HG02884 (cell line): Measurements from ENCODE around the gene FBXW8.

Experiments used
- ATAC-seq: cut with Tn5 transposase; IDR thresholded peaks from one replicate; pipeline ENCODE4 v1.9.1; 2021; ENCODE audit warnings: mild to moderate bottlenecking, moderate library complexity; ENCODE audit not compliant: unreplicated experiment

The FBXW8 gene

DNA sequence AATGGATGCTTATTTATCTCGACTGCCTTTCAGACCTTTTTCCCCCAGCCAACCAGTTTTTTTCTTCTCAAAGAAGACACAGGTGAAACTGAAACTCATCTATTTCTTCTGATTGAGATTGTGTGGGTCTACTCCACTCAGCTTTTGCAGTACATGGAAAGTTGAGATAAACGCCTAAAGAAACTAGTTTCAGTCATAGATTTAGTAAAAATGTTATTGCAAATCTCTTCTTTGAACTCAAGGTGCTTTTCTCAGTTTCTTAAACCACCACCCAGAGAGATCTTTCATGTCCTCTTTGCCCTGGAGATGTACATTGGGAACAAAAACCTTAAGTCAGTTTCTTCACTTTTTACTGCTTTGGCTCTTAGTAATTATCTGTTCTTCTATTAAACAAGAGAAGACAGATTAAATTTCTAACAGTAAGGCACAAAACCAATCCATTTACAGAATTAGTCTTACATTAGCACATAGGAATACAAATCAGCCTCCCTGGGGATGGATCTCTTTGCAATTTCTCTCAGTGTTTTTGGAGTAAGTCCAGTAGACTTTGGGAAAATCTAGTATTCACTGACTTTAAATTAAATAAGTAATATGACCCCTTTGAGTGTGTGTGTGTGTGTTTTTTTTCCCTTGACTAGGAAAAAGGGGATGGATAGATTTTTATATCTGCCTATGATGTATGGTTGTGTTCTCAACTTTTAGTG lies 11.6 kb downstream of the FBXW8 start:
- peak; percentile 72 for ATAC-seq

DNA sequence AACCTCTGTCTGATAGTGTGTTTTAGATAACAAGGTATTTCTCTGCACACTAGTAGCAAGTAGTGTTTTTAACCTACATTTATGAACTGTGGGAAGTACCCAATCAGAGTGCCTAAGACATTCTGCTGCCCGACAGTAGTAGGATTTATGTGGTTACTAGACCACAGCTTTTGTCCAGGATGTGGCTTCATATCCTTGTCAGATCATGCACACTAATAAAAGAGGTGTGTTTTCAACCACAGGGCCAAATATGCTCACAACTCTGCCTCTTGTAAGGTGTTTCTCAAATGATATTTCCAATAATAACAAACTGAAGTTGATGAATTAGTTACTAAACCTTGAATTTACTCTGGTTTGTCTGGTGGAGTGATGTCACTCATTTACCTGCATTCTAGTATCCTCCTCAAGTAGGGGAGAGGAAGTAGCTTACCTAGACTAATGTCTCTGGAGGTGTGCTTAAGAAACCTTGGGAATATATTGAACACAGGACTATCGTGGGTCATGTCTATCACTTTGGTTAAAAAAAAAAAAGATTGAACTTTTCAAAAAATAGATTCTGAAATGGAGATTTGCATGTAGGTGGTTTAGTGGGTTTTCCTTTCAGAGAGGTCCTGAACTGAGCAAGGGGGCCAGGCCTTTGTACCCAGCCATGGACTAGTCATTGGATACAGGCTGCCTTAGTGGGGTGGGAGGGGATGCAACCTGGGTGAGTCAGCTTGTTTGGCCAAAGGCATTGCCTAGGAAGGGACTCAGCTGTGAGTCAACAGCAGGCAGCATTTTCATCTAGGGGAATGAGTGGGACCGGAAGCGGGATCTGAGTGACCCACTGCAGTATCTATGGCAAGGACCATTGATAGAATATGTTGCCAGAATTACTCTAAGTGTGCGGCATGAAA lies 14.1 kb downstream of the FBXW8 start:
- ATAC-seq: peak; percentile 59

DNA sequence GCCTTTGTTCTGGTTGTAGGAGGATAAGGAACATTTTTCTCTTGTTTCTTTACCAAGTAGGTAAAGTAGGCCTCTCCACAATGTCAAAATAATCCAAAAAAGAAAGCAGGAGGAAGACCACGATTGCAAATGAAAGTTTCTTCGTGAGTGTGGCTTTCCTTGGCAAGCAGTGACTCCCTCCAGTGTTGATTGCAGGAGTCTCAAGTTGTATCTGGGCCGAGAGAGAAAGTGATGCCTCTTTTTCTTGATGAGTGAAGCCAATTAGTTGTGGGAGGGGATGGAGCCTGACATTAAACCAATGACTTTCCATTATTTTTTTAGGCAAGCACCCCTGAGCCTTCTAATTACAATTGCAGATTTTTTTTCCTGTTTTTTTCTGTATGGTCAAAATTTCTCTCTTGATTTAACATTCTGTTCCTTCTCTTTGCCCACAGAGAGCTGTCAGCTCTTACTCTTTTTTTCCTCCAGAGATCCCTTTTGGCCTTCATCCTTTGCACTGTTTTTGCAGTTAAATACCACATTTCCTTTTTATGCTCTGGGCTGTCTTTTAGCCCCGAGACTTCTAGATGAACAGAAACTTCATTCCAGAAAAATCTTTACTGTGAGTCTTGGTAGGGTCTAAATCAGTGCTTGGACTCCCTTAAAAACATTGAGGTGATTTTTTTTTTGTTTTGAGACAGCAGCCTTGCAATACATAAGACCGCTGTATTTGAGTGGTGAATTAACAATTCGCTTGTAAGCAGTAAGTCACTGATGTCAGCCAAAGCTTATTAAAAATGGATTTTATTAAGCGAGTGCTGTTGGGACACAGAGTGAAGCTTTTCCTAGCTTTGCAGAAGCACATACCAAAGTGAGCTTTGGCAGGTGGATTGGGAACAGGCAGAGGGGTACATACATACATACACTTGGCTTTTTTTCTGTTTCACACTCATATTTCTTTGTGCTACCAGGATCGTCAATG lies 15.8 kb downstream of the FBXW8 start:
- ATAC-seq: no peak

DNA sequence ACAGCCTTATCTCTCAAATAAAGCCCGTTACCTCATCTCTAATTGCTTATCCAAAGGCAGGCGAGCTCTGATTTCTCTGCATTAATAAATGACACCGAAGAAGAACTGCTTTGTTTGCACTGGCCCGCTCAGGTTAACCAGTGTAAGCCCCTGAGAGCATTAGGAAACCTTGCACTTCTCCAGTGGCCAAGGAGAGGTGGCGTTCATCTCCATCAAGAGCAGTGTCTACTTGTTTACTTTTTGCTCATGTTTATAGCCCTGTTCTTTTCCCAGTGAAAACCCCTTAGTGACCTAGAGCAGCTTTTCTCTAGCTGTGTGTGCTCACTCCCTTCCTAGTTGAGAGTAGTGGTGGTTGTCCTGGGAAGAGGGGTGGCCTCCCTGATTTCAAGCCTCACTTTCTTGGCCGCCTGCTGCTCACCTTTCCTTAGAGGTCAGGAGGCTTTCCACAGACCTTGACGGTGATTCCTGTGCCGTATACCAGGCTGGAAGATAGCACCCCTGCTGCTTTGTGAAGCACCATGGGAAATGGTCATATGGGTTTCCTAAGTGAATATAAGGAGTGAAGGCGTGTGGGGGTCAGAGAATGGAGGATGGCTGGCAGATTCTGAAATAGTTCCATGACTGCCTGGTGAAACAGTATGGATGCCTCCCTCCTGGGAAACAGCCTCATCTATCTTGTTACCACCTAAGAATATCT lies 16.6 kb downstream of the FBXW8 start:
- no peak for ATAC-seq

DNA sequence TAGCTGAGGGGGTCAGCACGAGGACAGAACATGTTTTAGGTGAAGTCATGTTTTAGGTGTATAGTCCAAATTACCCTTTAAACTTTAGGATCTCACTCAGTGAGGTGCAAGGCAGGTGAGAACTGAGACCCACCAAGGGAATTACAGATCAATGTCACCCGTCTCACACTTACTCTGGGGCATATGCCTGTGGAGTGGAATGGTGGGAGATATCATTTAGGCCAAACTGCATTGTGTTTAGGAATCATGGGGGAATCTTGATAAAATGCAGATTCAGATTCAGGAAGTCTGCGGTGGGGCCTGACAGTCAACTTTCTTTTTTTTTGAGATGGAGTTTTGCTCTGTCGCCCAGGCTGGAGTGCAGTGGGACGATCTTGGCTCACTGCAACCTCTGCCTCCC lies 17.8 kb downstream of the FBXW8 start:
- no peak for ATAC-seq

DNA sequence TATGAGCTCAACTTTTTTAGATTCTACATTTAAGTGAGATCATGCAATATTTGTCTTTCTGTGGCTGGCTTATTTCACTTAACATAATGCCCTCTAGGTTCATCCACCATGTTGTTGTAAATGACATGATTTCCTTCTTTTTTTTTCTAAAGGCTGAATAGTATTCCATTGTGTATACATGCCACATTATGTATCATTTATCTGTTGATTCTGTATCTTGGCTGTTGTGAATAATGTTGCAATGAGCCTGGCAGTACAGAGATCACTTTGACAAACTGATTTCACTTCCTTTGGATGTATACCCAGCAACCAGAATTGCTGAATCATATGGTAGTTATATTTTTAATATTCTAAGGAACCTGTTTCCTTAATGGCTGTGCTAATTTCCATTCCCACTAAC lies 19.1 kb downstream of the FBXW8 start:
- no peak for ATAC-seq

DNA sequence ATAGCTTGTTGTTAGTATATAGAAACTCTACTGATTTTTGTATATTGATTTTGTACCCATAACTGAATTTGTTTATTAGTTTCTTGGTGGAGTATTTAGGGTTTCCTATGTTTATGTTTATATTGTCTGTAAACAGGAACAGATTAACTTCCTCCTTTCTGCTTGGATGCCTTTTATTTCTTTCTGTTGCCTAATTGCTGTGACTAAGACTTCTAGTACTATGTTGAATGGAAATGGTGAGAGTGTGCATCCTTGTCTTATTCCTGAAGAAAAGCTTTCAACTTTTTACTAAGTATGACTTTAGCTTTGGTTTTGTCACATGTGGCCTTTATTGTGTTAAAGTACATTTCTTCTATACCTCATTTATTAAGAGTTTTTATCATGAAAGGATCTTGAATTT lies 20.9 kb downstream of the FBXW8 start:
- ATAC-seq: no peak

DNA sequence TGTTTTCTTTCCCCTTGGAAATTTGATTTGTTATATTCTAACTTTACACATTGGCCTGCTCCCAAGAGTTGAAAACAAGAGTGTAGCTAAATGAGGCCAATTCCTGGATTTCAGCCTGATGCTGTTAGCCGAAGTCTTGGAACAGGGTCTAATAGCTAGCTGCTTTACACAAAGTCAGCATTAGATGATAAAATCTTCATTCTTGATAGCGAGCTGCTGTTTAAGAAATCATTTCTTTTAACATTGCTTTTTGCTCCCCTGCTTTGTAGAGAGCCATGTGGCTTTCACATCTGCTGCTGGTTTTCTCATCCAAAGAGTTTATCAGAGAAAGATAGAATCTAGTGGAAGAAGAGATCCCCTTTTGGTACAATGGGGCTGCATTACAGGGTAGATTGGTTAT lies 22.3 kb downstream of the FBXW8 start:
- no peak for ATAC-seq

DNA sequence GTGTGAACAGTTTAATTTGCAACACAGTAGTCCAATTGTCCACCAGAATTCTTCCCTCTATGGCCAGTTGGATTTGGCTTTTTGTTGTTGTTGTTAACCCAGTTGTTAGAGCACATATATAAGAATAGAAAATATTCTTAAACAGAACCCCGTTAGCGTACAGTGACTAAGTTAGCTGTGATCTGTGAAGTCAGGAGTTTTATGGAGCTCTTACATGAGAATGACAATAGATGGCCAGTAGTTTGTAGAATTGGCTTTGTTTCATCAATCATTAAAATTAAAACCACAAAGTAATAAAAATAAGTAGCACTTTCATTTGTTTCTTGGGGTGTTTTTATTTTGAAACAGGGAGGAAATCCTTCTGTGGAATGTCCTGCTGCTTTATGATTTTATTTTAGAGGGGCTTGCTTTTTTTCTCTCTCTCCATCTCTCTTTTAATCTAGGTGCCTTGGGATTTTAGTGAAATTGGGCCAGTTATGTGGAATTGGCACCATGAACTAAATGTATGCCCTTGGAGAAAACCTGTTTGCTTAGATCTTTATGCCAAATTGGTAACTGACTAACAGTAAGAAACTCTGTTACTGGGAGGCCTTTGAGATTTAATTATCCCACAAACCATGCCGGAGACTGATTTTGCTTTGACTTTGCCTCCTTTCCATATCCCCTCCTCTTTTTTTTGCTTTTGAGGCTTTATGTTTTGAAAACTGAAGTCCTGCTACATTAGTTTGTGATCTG lies 22.9 kb downstream of the FBXW8 start:
- no peak for ATAC-seq

DNA sequence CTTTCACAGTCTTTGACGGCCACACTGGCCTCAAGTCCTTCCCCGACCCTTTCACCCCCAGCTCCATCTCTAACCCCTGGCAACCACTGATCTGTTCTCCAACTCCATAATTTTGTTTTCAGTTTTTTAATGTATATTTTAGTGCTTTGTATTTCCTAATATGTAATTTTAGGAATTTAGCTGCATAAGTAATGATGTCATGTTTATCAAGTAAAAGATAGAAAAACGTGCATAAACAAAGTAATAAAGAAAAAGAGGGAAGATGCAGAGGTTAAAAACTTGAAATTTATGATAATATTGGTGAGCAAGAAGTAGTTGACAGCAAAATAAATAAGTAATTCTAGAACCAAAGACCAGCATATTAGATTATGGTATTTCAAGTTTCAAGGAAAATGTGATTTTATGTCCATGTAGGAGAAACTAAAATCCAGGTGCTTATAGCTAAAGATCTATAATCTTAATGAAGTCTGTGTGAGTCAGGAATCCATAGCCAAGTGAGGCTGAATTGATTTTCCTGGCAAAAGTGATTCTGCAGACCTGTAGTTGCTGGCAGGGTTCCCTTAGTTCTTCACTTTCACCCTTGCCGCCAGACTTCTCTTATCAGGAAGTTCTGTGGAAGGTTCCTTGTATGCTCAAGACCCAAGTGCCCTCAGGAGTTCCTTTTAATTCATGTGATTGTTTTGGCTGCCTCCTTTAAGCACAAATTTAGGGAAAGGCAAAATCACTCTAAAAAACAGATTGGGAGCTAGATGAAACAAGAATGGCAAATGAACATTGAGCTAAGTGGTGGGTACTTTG lies 24.4 kb downstream of the FBXW8 start:
- no peak for ATAC-seq

DNA sequence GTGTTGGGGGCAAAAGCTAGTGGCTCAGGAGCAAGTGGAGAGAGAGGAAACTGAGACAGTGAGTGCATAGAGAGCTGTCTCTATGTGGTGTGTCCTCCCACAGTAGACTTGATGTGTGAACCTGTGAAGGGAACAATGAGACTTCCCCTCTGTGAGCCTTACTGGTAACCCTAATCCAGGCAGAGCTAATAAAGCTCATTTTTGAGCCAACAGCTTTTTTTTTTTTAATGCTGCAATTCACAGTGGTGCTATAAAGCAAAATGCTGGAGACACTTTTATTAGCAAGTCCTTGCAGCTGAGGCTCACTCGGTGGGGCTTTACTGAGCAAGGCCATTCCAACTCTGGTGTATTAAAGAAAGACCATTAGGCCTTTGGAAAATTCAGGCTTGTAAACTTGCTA lies 26.9 kb downstream of the FBXW8 start:
- no peak for ATAC-seq

DNA sequence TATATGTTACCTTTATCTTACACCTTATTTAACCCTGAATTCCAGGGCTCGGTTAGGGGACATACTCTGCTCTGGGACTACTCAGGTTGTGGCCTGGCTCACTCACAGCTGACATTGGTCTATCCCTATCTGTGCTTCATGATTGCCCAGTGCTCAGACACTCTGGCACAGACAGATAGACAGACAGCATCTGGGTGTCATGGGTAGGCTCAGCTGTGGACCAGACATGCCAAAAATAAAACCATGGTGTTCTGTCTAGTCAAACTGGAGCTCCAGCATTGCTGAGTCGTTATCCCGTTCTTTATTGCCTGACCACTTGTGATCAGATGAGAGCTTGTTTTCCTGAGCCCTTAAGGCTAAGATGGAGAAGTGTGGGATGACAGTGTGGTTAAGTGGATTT lies 29.0 kb downstream of the FBXW8 start:
- no peak for ATAC-seq

DNA sequence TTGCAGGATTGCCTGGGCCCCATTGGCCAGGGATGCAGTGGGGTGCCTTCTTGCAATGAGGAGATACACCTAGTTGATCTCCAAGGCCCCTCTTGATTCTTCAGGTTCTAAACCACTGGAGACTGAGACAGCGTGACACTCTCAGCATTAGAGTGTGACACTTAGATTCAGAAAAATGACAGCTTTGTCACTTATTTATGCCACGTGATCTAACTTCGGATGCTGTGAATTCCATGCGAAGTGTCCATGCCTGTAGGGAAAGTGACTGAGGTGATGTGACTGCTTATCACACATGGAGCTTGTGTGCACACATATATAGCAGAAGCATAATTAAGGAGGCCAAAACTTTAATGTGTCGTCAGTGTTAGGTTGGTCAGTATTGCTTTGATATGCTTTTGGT lies 30.4 kb downstream of the FBXW8 start:
- ATAC-seq: no peak

DNA sequence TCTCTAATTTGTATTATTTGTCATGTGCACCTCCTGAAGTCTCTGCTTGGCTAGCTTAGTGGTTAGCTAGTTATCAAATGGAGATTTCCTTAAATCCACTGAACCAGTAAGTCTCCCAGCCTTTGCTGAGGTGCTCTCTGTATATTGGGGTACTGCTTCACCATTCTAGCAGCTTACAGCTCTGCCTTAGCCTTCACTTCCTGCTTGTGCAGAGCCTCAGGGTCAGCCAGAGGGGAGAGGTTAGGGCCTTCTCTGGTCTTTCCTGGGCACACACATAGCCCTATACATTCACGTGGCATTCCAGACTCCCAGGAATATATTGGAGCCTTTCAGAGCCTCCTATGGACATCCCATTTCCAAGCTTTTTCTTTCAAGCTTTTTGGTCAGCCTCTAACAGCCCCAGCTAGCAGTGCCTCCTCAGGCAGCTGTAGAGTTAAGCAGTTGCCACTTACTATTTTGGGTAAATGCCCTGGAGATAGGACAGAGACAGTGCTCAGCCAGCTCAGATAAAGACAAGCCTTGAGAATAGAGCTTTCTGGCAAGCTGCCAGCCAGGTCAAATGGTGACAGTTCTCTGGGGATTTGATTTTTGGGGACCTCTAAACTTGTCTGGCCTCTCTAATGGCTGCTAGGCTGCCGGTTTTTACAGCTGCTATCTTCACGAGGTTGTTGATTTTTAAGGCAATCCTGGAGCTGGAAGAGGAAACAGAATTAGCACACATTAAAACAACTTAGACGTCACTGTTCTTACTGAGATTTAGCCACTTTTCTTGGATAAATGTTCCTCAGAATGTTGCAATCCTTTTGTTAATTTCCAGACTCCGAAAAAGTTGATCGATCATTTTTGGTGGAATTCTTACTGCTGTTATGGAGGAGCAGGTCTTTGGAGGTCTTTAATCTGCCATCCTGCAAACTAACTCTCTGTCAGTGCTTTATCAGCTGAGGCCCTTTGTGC lies 32.9 kb downstream of the FBXW8 start:
- no peak for ATAC-seq

DNA sequence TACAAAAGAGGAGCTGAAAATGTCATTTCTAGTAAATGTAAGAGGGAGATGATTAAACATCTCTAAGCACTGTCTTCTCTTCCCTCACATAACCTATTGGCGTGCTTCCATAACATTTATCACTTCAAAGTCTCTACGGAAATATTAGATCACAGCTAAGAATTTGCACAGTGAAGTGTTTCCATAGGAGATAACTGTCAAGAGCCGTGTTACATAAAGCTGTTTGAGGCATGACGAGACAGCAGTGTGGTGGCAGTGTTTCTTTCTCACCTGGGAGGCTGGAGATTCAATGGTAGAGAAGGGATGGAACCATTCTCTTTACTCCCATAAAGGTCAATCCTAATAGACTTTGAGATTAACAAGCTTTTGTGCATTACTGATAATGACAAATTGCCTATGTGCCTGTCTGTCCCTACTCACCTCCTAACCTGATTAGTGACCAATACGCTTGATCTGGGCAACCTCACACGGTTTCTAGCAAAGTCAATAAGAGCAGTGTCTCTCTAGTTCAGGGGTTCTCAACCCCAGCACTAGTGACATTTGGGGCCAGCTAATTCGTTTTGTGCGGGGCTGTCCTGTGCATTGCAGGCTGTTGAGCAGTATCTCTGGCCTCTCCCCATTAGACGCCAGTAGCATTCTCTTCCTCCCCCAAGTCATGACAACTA lies 35.3 kb downstream of the FBXW8 start:
- ATAC-seq: no peak

DNA sequence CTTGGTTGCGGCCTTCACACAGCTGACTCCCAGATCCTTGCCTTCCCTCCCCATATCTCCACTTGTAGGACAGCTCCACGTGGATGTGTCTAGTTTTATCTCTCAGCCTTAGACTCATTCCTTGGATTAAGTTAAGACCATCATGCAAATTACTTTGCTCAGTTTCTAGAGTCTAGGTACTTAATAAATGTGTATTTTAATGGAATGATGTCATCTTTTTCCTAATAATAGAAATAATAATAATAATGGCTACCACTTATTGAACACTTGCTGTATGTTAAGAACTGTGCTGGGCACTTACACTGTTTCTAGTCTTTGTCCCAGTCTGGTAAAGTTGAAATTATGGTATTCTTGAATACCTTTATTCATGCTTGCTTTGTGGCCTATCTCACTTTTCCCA lies 37.5 kb downstream of the FBXW8 start:
- no peak for ATAC-seq

DNA sequence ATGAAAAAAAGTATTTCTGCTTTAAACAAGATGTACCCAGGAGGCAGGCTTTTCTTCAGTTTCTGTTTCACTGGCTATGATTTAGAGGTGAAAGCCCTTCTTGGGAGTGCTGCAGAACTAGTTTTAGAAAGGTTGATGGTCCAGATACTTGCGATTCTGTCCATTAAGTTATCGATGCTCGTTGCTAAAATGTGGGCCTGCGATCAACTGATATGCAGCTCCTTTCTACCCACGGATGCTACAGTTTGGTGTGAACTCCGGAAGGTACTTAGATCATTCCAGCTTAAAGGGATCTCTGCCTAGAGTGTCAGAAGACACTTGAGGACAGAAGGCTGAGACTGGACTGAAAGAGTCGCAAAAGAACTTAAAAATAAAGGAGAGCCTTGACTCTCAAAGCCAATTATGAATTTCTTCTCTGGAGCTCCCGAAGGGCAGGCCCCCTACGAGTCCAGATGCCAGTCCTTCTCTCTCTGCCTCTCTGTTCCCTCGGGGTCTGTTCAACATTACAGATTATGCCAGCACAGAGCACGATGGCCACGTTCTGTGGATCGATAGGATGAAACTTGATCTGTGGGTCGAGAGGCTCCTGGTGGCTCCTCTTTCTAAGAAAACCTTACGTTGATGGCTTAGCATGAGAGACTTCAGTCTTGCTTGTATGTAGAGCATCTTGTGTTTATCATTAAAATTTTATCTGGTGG lies 40.0 kb downstream of the FBXW8 start:
- ATAC-seq: no peak
